Measurements from ENCODE around the gene MIA.
A peak's percentile ranks its signal among the peaks of the same experiment; 100 is the strongest.
"Not testable (repeated sequence)": the region's sequence is repeated elsewhere in the genome, so short reads cannot be mapped to it uniquely, and the experiment has no call there.

Gene MIA

DNA sequence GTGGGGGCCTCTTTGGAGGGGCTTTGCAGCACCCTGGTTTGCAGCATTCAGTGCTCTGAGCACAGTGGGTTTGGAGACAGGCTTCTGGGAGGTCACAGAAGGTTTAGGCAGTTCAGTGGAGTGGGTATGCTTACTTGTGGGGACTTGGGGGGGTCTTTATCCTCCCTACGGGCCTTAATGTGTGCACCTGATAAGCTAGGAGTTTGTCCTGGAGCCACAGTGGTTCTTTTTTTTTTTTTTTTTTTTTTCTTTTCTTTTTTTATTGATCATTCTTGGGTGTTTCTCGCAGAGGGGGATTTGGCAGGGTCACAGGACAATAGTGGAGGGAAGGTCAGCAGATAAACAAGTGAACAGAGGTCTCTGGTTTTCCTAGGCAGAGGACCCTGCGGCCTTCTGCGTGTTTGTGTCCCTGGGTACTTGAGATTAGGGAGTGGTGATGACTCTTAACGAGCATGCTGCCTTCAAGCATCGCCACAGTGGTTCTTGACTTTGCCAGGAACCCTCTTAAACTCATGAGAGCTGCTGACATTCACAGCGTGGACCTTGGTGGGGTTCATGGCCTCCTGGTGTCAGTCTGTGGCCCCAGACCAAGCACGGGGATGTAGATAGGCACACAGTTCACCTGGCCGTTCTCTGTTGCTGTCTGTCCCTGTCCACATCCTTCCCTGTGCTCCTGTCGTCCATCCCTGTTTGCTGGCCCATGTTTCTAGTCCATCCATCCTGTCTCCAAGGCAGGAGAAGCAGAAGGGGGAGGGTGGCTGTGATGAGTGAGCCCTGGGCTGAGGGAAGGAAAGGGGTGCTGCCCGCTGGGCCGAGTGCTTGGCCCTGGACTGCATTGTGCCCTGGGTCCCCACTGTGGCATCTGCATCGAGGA lies 26.3 kb downstream of the MIA start:
- DNase-seq (ENCODE audit: low read depth, low spot score), result no peak
- H3K27ac ChIP-seq, result no peak overlapping the region

DNA sequence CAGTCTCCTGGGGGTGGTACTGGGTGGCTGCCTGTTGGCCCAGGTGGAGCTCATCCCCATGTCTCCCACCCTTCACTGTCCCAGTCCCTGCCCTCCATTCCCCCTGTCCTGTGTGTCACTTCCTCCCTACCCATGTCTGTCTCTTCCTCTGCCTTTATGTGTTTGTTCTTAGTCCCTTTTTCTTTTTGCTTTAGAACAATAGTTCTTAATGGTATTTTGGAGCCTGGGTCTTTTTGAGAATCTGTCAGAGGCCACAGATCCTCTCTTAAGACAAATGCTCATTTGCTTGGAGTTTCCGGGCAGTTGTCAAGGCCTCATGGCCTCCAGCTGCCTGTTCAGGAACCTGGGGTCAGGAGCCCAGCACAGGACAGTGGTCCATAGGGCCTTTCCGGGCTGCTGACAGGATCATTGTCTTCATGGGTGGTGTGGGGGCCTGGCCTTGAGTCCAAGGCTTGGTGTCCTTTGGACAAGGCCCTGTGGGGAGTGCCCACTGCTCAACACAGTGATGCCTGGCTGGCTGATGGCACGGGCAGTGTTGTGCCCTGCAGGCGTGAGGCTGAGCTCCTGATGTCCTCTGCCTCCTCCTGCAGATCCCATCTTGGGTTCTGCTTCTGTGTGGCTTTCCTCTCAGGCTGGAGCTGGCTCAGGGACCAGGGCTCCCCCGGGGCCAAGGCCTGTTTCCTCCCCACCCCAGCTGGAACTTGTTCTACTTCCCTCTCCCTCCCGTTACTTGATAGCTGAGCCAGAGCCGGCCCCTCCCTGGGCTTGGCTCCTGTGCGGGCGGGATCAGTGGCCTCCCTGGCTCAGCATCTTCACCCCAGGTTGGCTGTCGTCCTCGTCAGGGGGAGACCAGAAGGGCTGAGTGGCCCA lies 27.2 kb downstream of the MIA start:
- no peak for DNase-seq (ENCODE audit: low read depth, low spot score)
- no peak overlapping the region for H3K27ac ChIP-seq

DNA sequence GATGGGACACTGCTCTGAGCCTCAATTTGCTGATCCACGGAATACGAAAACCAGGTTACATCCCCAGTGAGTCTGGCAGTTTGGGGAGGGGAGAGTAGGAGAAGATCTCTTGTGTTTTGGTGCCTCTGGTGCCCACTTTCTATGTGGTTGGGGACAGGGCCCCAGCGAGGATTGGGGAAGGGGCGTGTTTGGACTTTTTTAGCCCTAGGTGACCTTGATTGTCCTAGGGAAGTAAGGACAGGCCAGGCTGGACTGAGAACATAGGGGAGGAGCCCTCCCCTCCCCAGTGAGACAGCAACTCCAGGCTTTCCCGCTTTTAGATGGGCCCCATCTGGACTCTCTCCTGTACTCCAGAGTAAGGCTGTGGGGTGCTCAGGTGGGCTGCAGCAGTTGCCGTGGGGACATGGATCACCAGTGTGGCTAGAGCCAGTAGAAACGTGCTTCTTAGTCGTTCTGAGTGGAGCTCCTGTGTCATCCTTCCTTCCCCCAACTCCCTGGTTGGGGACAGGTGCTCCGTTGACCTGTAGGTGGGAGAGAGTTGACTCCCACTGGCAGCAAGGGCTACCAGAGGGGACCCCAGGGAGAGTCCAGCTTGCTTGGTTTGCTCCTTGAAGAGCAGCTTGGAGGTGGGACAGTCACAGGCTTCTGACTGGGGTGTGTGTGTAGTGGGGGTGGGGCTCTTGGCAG lies 28.0 kb downstream of the MIA start:
- DNase-seq (ENCODE audit: low read depth, low spot score), result no peak
- no peak overlapping the region for H3K27ac ChIP-seq

DNA sequence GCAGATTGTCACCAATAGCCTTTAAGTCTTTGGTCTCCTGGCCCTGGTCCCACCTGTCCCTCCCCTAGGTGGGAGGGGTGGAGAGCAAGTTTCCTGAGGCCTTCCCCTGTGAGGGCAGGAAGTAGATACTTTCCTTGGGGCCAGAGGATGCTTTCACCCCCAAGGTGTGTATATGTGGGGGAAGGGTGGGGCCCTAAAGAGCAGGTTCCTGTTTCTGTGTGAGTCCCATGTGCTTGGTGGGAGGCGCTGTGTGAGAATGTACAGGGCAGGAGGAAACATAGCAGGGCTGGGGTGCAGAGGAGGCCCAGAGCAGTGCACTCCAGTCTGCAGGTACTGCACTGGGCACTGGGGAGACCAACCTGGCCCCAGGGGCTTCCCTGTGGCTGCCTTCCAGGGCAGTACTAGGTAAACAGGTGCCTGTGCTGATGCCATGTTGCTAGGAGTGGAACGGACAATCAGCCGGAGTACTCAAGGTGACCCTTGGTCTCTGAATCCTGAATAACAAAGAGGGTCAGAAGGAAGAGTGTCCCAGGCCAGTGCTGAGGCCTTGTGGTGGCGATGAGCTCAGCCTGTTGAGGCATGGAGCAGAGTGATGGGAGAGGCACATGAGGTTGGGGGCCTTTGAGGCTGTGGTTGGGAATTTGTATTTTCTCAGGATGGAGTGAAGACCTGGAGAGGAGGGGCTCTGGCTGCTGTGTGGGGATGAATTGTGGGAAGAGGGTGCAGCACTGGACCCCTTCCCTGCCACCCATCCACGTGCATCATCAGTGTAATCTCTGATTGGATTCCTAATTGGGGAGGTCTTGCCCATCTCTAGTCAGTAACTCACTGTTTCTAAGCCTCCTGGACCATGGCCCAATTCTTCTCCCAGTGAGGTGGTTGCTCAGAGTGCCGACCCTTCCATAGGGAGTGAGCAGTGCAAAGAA lies 28.8 kb downstream of the MIA start:
- H3K27ac ChIP-seq, result no peak overlapping the region
- DNase-seq (ENCODE audit: low read depth, low spot score), result no peak

DNA sequence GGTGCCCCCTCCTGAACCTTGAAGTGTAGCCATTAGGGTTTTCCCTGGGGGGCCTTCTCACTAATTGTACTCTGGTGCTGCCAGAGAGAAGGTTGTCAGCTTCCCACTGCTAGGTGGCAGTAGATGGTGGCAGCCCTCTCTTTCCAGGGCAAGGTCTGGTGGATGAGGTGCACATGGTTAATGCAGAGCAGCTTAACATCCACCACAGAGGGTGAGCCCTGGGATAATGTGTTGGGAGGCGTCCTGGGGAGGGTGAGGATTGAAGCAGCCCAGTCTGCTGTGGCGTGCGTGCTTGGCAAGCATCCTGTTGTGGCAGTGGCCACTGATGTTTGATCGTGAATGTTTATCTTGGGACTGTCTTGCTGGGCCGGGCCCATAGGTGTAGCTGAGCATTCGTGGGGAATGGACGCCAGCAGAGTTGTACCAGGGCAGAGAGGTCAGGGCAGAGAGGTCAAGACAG lies 29.5 kb downstream of the MIA start:
- no peak overlapping the region for H3K27ac ChIP-seq
- DNase-seq (ENCODE audit: low read depth, low spot score), result no peak

DNA sequence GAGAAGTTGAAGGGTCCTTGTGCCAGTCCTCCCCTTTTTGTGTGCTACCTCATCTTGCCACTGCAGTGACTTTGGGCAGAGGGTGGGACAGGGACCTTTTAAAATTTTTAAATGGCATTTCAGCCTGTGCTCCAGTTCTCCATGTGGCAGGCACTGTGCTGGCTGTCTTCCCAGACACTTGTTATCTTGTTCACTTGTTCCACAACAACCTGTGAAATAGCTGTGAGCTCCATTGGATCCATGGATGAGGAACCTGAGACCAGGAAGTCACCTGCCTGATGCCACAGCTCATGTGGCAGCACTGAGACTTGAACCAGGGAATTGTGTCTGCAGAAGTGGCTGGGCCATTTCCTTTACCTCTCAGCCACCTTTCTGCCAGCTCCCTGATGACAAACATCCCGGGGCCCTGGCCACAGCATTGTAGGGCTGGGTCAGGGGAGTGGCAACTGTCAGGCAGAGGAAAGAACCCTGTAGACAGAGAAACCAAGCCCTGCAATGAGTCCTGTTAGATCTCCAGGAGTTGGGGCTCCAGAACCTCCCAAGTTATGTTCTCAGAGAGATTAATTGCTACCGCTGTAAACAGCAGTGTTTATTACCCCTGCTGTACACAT lies 30.0 kb downstream of the MIA start:
- DNase-seq (ENCODE audit: low read depth, low spot score), result no peak

DNA sequence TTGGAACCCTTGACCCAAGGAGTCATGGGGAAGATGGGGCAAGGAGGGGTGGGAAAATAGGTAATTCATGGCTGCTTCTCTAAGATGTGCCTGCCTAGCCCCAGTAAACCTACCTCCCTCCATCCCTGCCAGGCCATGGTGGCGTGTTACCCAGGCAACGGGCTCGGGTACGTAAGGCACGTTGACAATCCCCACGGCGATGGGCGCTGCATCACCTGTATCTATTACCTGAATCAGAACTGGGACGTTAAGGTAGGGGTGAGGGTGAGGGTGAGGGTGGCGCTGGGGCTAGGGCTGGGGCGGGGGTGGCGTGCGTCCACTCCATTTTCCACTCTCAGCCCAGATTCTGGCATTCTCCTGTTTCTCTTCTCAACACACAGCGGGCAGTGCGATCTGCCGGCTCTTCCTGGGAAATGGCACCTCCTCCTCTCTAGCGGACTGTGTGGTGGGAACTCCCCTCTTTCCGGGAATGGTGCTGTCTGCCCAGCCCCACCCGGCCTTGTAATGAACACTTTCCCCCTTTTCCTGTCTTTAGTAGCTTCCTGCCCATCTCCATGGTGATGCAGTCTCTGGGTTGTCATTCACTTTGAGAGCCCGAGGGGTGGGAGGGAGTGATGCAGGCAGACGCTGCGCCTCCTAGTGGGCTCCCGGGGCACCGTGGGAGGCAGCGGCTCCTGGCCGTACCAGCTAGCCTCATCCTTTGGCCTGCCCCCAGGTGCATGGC lies 31.3 kb downstream of the MIA start:
- DNase-seq (ENCODE audit: low read depth, low spot score), result no peak
- no peak overlapping the region for H3K27ac ChIP-seq

More for the DNA sequence above, 30.0 kb downstream of the MIA start:
- H3K27ac ChIP-seq, result no peak overlapping the region

DNA sequence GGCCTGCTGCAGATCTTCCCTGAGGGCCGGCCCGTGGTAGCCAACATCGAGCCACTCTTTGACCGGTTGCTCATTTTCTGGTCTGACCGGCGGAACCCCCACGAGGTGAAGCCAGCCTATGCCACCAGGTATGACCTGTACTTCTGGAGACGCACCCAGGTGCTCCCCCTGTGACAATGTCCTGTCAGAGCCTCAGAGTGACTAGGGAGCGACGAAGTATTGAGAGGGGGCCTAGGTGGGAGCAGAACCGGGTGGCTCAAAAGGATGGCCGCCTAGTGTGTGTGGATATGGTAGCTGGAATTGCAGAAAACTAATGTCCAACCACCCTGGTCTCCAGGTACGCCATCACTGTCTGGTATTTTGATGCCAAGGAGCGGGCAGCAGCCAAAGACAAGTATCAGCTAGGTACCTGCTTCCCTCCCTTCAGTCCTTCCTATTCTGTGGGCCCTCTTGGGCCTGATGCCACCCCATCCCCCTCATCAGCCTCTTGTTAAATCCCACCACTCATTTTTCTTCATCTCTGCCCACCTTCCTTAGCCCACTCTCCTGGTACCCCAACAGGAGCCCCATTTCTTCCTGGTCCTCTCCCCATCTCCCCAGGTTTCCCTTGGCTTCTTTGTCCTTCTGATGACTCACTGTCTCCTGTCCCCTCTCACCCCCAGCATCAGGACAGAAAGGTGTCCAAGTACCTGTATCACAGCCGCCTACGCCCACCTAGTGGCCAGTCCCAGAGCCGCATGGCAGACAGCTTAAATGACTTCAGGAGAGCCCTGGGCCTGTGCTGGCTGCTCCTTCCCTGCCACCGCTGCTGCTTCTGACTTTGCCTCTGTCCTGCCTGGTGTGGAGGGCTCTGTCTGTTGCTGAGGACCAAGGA lies 32.1 kb downstream of the MIA start:
- no peak overlapping the region for H3K27ac ChIP-seq
- no peak for DNase-seq (ENCODE audit: low read depth, low spot score)

DNA sequence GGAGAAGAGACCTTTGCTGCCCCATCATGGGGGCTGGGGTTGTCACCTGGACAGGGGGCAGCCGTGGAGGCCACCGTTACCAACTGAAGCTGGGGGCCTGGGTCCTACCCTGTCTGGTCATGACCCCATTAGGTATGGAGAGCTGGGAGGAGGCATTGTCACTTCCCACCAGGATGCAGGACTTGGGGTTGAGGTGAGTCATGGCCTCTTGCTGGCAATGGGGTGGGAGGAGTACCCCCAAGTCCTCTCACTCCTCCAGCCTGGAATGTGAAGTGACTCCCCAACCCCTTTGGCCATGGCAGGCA lies 32.7 kb downstream of the MIA start:
- no peak for DNase-seq (ENCODE audit: low read depth, low spot score)
- H3K27ac ChIP-seq, result no peak overlapping the region

DNA sequence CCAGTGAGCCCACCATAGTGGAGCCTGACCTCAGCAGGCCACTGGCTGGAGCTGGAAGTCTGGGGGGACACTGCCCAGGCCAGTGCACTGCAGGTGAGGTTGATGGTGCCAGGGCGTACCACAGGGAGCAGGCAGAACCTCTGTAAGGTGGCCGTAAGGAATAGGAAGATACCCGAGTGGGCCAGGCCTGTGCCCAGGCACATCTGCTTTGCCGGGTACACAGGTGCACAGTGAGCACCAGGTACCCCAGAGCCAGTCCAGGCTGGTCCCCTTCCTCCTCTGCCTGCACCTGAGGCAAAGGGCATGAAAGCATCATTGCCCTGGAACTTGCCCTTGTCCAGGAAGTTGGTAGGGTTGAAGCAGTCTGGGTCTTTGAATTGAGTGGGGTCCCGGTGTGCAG lies 33.2 kb downstream of the MIA start:
- no peak for DNase-seq (ENCODE audit: low read depth, low spot score)
- no peak overlapping the region for H3K27ac ChIP-seq

DNA sequence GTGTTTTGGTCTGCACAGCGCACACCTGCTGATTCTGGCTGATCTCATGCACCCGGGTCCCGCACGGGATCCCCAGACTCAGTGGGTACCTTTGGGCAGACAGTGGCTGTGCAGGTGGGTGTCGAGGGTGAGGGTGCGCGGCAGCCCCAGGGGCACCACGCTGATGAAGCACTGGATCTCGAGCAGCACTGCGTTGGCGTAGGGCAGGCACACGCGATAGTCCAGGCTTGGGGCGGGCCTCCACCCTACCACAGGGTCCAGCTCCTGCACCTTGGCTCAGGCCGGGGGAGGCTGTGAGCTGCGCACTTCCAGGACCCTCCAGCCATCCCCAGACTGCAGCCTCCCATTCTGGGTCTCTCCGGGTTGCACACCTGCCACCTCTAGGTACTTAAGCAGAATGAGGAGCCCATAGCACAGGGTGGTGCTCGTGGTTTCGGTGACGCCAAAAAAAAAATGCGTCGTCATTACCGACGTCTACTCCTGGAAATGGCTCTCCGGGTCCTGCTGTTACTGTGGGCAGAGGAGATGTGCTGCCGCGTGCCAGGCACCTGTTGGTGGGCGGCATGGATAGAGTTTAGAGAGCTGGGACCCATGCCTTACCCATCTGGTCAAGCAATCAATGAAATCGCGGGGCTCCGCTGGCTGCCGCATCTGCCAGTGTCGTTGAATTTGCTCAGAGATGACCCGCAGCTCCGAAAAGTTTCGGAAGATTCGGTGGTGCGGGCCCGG lies 34.2 kb downstream of the MIA start:
- no peak overlapping the region for H3K27ac ChIP-seq
- DNase-seq (ENCODE audit: low read depth, low spot score), result no peak

DNA sequence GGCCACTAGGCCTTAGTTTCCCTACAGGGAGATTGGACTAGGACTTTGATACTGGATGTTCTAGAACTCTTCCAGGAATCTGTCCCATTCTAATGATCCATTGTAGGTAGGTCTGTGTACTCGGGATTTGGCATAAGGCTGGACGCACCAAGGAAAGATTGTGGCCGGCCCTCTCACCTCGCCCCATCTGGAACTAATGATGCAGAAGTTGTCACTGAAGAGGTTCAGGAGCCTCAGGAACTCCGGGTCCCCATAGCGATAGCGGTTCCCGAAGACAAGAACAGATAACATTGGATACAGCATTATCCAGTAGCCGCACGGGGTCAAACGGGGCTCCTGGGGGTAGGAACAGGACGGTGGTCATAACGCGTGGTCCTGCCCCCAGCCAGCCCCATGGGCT lies 34.8 kb downstream of the MIA start:
- H3K27ac ChIP-seq, result peak overlapping the region; percentile 28
- no peak for DNase-seq (ENCODE audit: low read depth, low spot score)

DNA sequence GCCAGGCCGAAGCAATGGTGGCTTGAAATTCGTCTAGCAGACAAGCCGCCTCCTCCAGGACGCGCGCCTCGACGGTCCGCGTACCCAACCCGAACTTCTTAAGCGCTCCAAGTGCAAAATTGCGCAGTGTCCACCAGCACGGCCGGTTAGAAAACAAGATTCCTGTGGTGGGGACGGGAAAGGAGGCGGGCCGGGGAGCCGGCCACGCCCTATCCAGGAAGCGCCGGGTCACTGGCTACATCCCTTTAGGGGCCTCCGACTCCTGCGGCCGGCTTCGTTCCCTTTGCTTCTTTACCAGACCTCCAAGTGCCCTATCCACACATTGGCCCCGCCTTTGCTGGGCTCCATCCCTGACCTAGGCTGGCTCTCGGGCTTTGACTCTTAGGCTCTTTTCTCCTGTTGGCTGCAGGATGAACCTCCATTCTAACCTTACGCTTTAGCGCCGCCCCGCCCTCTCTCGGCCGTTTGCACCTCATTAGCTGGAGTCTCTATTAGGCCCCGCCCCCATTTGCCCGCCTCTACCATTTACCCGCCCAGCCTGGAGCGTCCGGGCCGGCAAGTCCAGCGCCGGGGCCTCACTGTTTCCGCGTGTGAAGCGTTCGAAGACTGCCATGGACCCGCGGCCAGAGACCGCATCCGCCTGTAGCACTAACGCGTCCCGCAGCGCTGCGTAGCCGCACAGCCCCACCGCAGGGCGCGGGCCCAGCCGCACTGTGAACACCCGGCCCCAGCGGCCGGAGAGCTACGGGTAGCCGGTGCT lies 35.5 kb downstream of the MIA start:
- not testable (repeated sequence) for DNase-seq (ENCODE audit: low read depth, low spot score)
- peak overlapping the region; percentile 28 for H3K27ac ChIP-seq

DNA sequence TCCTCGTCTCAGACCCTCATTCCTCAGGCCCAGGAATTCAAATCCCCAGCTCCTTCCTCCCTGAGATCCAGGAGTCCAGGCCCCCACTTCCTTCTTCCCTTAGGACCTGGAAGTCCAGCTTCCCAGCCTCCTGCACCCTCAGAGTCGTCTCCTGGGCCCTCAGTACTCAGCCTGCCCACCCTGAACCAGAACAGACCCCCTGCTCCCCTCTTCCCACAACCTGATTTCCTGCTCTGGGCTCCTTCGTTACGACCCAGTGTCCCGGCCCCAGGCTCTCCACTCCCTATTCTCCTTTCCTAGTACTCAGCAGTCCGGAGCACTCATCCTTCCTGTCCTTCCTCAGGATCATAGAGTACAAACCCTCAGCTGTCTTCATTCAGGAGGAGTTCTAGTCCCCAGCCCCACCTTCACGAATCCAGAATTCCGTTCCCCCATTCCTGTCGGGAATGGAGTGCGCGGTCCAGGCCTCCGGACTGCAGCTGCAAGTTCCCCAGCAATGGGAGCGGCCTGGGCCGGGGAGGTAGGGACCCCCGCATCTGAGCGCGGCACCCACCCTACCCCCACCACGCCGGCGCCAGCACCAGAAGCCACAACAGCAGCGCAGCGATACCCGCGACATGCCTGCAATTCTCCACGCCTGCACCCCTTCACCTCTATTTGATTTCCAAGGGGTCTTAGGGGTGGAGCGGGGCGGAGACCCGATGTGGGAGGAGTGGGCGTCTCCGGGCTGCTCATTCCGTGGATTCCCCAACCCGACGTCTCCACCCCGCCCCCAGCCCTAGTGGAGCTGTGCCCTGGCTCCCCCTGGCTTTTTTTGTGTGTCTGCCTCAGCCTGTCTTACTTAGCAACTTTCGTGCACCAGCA lies 36.4 kb downstream of the MIA start:
- peak overlapping the region; percentile 28 for H3K27ac ChIP-seq
- no peak for DNase-seq (ENCODE audit: low read depth, low spot score)

DNA sequence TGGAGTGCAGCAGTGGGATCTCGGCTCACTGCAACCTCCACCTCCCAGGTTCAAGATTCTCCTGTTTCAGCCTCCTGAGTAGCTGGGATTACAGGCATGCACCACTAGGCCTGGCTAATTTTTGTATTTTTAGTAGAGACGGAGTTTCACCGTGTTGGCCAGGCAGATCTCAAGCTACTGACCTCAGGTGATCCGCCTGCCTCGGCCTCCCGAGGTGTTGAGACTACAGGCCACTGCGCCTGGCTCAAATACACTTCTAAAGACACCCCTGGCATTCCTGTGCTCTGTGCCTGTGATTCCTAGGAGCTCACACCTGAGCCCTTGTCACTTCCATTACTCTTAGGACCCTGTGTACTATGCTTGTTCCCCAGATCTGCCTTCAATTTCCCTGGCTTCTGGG lies 37.2 kb downstream of the MIA start:
- H3K27ac ChIP-seq; DNase-seq (ENCODE audit: low read depth, low spot score): not testable (repeated sequence)

DNA sequence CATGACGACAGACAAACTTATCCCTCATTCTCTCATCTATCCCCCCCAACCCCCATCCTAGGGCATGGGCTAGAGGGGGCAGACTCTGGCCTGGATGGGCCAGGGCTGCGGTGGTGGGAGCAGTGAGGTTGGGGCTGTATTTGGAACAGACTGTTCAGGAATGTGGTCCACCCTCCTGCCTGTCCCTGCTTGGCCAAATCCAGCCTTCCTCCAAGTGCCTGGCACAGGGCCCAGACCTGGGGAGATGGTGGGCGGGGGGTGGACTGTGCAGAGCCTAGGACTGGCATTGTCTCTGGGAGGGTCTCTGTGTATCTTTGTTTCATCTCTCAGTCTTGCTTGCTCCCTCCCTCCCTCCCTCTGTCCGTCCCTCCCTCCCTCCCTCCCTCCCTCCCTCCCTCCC lies 37.9 kb downstream of the MIA start:
- no peak for DNase-seq (ENCODE audit: low read depth, low spot score)
- H3K27ac ChIP-seq, result no peak overlapping the region

All from epithelial cell of prostate (primary cell).